Neural cell (in vitro differentiated cells): ENCODE data around the gene HBEGF.

ENCODE experiments used
- EP300 ChIP-seq: fragments of 450-650 bp; conservative IDR thresholded peaks from 2 replicates; pipeline ENCODE4 v1.6.1; 2014; ENCODE audit warnings: antibody characterized with exemption, mild to moderate bottlenecking, moderate library complexity; ENCODE audit not compliant: poor library complexity, severe bottlenecking
- EZH2 ChIP-seq: fragments of 200-600, 300-800 bp; shearing (Covaris generic), sonication (generic); IDR thresholded peaks from 2 replicates; pipeline ENCODE4 v1.6.1; 2014; ENCODE audit warnings: antibody characterized with exemption, low read length, borderline replicate concordance, mild to moderate bottlenecking; ENCODE audit not compliant: insufficient read depth, poor library complexity, severe bottlenecking
- POLR2AphosphoS5 ChIP-seq: IDR thresholded peaks from 2 replicates; pipeline ENCODE4 v1.6.1; 2012
- RAD21 ChIP-seq: fragments of 450-650 bp; conservative IDR thresholded peaks from 2 replicates; pipeline ENCODE4 v1.6.1; 2014; ENCODE audit warnings: antibody characterized with exemption, mild to moderate bottlenecking, moderate library complexity
- SMC3 ChIP-seq: fragments of 450-650 bp; conservative IDR thresholded peaks from 2 replicates; pipeline ENCODE4 v1.6.1; 2014; ENCODE audit warnings: antibody characterized with exemption, mild to moderate bottlenecking, moderate library complexity; ENCODE audit not compliant: poor library complexity
- TAF1 ChIP-seq: IDR thresholded peaks from 2 replicates; pipeline ENCODE4 v1.6.1; 2012; ENCODE audit warnings: low read depth
- TF ChIP-seq, protein P1 (sequence below): fragments of 450-650 bp; IDR thresholded peaks from 2 replicates; pipeline ENCODE4 v1.5.1; 2014; ENCODE audit warnings: antibody characterized with exemption, mild to moderate bottlenecking, moderate library complexity; ENCODE audit not compliant: poor library complexity, severe bottlenecking
- TF ChIP-seq, protein P2 (sequence below): IDR thresholded peaks from 2 replicates; pipeline ENCODE4 v1.6.1; 2012; ENCODE audit warnings: borderline replicate concordance

GRCh38 chr5:140339636-140340035 is 6.8 kb downstream of the HBEGF start:
- TF ChIP-seq, protein P1, sequence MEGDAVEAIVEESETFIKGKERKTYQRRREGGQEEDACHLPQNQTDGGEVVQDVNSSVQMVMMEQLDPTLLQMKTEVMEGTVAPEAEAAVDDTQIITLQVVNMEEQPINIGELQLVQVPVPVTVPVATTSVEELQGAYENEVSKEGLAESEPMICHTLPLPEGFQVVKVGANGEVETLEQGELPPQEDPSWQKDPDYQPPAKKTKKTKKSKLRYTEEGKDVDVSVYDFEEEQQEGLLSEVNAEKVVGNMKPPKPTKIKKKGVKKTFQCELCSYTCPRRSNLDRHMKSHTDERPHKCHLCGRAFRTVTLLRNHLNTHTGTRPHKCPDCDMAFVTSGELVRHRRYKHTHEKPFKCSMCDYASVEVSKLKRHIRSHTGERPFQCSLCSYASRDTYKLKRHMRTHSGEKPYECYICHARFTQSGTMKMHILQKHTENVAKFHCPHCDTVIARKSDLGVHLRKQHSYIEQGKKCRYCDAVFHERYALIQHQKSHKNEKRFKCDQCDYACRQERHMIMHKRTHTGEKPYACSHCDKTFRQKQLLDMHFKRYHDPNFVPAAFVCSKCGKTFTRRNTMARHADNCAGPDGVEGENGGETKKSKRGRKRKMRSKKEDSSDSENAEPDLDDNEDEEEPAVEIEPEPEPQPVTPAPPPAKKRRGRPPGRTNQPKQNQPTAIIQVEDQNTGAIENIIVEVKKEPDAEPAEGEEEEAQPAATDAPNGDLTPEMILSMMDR, result no peak
- TF ChIP-seq EZH2 (no peak), POLR2AphosphoS5 (no peak), EP300 (no peak), TAF1 (no peak), RAD21 (no peak), SMC3 (no peak)
- TF ChIP-seq, protein P2, sequence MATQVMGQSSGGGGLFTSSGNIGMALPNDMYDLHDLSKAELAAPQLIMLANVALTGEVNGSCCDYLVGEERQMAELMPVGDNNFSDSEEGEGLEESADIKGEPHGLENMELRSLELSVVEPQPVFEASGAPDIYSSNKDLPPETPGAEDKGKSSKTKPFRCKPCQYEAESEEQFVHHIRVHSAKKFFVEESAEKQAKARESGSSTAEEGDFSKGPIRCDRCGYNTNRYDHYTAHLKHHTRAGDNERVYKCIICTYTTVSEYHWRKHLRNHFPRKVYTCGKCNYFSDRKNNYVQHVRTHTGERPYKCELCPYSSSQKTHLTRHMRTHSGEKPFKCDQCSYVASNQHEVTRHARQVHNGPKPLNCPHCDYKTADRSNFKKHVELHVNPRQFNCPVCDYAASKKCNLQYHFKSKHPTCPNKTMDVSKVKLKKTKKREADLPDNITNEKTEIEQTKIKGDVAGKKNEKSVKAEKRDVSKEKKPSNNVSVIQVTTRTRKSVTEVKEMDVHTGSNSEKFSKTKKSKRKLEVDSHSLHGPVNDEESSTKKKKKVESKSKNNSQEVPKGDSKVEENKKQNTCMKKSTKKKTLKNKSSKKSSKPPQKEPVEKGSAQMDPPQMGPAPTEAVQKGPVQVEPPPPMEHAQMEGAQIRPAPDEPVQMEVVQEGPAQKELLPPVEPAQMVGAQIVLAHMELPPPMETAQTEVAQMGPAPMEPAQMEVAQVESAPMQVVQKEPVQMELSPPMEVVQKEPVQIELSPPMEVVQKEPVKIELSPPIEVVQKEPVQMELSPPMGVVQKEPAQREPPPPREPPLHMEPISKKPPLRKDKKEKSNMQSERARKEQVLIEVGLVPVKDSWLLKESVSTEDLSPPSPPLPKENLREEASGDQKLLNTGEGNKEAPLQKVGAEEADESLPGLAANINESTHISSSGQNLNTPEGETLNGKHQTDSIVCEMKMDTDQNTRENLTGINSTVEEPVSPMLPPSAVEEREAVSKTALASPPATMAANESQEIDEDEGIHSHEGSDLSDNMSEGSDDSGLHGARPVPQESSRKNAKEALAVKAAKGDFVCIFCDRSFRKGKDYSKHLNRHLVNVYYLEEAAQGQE, result no peak
